Liver (tissue), 9 donors: Measurements from ENCODE around the gene TEDC1. TPM values are rescaled to one million over a fixed set of nuclear protein-coding genes. Genes with fewer than 3 reads are reported as not detected.

Experiments
- DNase-seq: peaks from one replicate; pipeline ENCODE4 v3.0.0-alpha.2; 2017; ENCODE audit warnings: low spot score
- H3K27ac ChIP-seq, 2 donors: one replicate each; pipeline ENCODE4 v1.7.0; 2013; ENCODE audit warnings: inconsistent platforms in 2 of 2, low read length in 2 of 2, control low read depth in 1 of 2, low read depth in 1 of 2, mild to moderate bottlenecking in 1 of 2
- H3K27me3 ChIP-seq, 4 donors: one replicate each; pipeline versions ENCODE4 v1.6.1 to v1.7.0; 2013; ENCODE audit warnings: low read length in 3 of 4, inconsistent platforms in 1 of 4, mild to moderate bottlenecking in 1 of 4, moderate library complexity in 1 of 4; ENCODE audit not compliant: control insufficient read depth in 4 of 4, insufficient read depth in 4 of 4
- H3K36me3 ChIP-seq, 4 donors: one replicate each; pipeline versions ENCODE4 v1.6.1 to v1.7.0; 2013; ENCODE audit warnings: low read length in 3 of 4, mild to moderate bottlenecking in 3 of 4, low read depth in 1 of 4, moderate library complexity in 1 of 4; ENCODE audit not compliant: control insufficient read depth in 4 of 4, insufficient read depth in 3 of 4
- H3K4me1 ChIP-seq, 4 donors: one replicate each; pipeline versions ENCODE4 v1.6.1 to v1.7.0; 2013; ENCODE audit warnings: low read length in 3 of 4, mild to moderate bottlenecking in 3 of 4, moderate library complexity in 1 of 4; ENCODE audit not compliant: control insufficient read depth in 4 of 4, insufficient read depth in 4 of 4
- H3K4me3 ChIP-seq, 3 donors: one replicate each; pipeline versions ENCODE4 v1.6.1 to v1.7.0; 2013; ENCODE audit warnings: low read length in 3 of 3, control low read depth in 1 of 3, low read depth in 1 of 3, mild to moderate bottlenecking in 1 of 3
- H3K9ac ChIP-seq, 2 donors: one replicate each; pipeline ENCODE4 v1.7.0; 2013; ENCODE audit warnings: low read length in 2 of 2, mild to moderate bottlenecking in 2 of 2, moderate library complexity in 2 of 2, control low read depth in 1 of 2, low read depth in 1 of 2
- H3K9me3 ChIP-seq, 4 donors: one replicate each; pipeline versions ENCODE4 v1.6.1 to v1.7.0; 2013; ENCODE audit warnings: low read length in 3 of 4; ENCODE audit not compliant: control insufficient read depth in 4 of 4
- ATF3 ChIP-seq: IDR thresholded peaks from 2 replicates; pipeline ENCODE4 v1.6.1; 2016; ENCODE audit warnings: antibody characterized with exemption
- CTCF ChIP-seq: fragments of 150-350 bp; IDR thresholded peaks from 2 replicates; pipeline ENCODE4 v1.5.1; 2017; ENCODE audit warnings: improper control_type of control experiment, low read depth, low read length; ENCODE audit not compliant: missing input control
- EGR1 ChIP-seq, 2 donors: IDR thresholded peaks; 2 replicates each; pipeline ENCODE4 v1.6.1; 2016 to 2018; ENCODE audit warnings: antibody characterized with exemption in 2 of 2, low read depth in 2 of 2
- FOXA1 ChIP-seq: IDR thresholded peaks from 2 replicates; pipeline ENCODE4 v1.6.1; 2016; ENCODE audit warnings: antibody characterized with exemption
- FOXA2 ChIP-seq: IDR thresholded peaks from 2 replicates; pipeline ENCODE4 v1.6.1; 2016; ENCODE audit warnings: antibody characterized with exemption
- GABPA ChIP-seq, 2 donors: IDR thresholded peaks in 1 of 2; conservative IDR thresholded peaks in 1 of 2; 2 replicates each; pipeline ENCODE4 v1.6.1; 2016; ENCODE audit warnings: antibody characterized with exemption in 2 of 2, mild to moderate bottlenecking in 1 of 2, moderate library complexity in 1 of 2
- HNF4A ChIP-seq, 2 donors: conservative IDR thresholded peaks; 2 replicates each; pipeline ENCODE4 v1.6.1; 2016; ENCODE audit warnings: antibody characterized with exemption in 2 of 2, mild to moderate bottlenecking in 2 of 2
- HNF4G ChIP-seq: IDR thresholded peaks from 2 replicates; pipeline ENCODE4 v1.6.1; 2016; ENCODE audit warnings: antibody characterized with exemption
- JUND ChIP-seq, 2 donors: IDR thresholded peaks; 2 replicates each; pipeline ENCODE4 v1.6.1; 2016; ENCODE audit warnings: antibody characterized with exemption in 2 of 2
- MAX ChIP-seq: IDR thresholded peaks from 2 replicates; pipeline ENCODE4 v1.6.1; 2016; ENCODE audit warnings: antibody characterized with exemption
- NR2F2 ChIP-seq: IDR thresholded peaks from 2 replicates; pipeline ENCODE4 v1.6.1; 2016; ENCODE audit warnings: antibody characterized with exemption
- RAD21 ChIP-seq, 2 donors: IDR thresholded peaks; 2 replicates each; pipeline ENCODE4 v1.6.1; 2016; ENCODE audit warnings: antibody characterized with exemption in 2 of 2, mild to moderate bottlenecking in 2 of 2
- REST ChIP-seq: IDR thresholded peaks from 2 replicates; pipeline ENCODE4 v1.6.1; 2016; ENCODE audit warnings: antibody characterized with exemption, mild to moderate bottlenecking
- RXRA ChIP-seq, 2 donors: IDR thresholded peaks; 2 replicates each; pipeline ENCODE4 v1.6.1; 2017 to 2018; ENCODE audit warnings: antibody characterized with exemption in 2 of 2, mild to moderate bottlenecking in 1 of 2
- SP1 ChIP-seq: IDR thresholded peaks from 2 replicates; pipeline ENCODE4 v1.6.1; 2018; ENCODE audit warnings: antibody characterized with exemption, mild to moderate bottlenecking
- TAF1 ChIP-seq: conservative IDR thresholded peaks from 2 replicates; pipeline ENCODE4 v1.6.1; 2016; ENCODE audit warnings: antibody characterized with exemption, mild to moderate bottlenecking
- YY1 ChIP-seq: IDR thresholded peaks from 2 replicates; pipeline ENCODE4 v1.6.1; 2016; ENCODE audit warnings: antibody characterized with exemption, mild to moderate bottlenecking
- WGBS: extraction: QIAGEN DNeasy Blood & Tissue Kit; methylation state at CpG from one replicate; pipeline ENCODE4 v1.1.7; 2013; 5-methylcytosine and 5-hydroxymethylcytosine counted together
- polyA plus RNA-seq, 2 donors: library from polyadenylated mRNA; stranded (reverse) in 1 of 2; unstranded in 1 of 2; fragments of 200-250 nt in 1 of 2; fragments of >200 nt in 1 of 2; fragmentation: Nextera tagmentation in 1 of 2; extraction: Ambion mirVana in 1 of 2; gene quantifications; one replicate each; pipeline versions ENCODE4 v1.2.1 to v1.2.3, GENCODE V29; 2013 to 2015
- total RNA-seq, 2 donors: library from RNA; depleted of rRNA; stranded (reverse); fragments of >200 nt; gene quantifications; one replicate each; pipeline ENCODE4 v1.2.3, GENCODE V29; 2014
- donor health status: healthy.
- donor health status: healthy.
- donor health status: healthy.
- donor health status: healthy.
- donor health status: healthy.

Gene TEDC1
- total and polyA plus RNA-seq, 4 donors: 0.97 to 7.5 (median 3.2) TPM

GRCh38 chr14:105445290-105445689, 45.8 kb upstream of the TEDC1 start (continued):
- TF ChIP-seq REST (no peak), YY1 (no peak), FOXA2 (no peak), ATF3 (no peak), FOXA1 (no peak), EGR1 (IDR thresholded peaks at IDR 0.05; ENCODE audit: low read depth in 2 of 2) (no peak), RXRA (IDR thresholded peaks at IDR 0.05) (no peak)

- Histone ChIP-seq H3K27me3 (no peaks in the 10 kb centered on the region), H3K36me3 (peaks cover 0 to 9% (median 2%) of the 10 kb centered on the region in 4 donors), H3K9me3 (no peaks in the 10 kb centered on the region), H3K9ac (no peak overlapping the region), H3K4me3 (no peak overlapping the region), H3K4me1 (no peaks in the 10 kb centered on the region), H3K27ac (no peak overlapping the region)
- 92% methylated on average over 26 of the region's 26 CpGs for WGBS
- TF ChIP-seq RAD21 (IDR thresholded peaks at IDR 0.05) (no peak), MAX (no peak), TAF1 (no peak), RXRA (IDR thresholded peaks at IDR 0.05) (no peak), ATF3 (no peak), HNF4G (no peak), JUND (IDR thresholded peaks at IDR 0.05) (no peak), HNF4A (conservative IDR thresholded peaks at IDR 0.05) (no peak), GABPA (IDR thresholded peaks at IDR 0.05 in 1 of 2, conservative IDR thresholded peaks at IDR 0.05 in 1 of 2) (no peak), FOXA2 (no peak), NR2F2 (no peak), YY1 (no peak), CTCF (no peak), EGR1 (IDR thresholded peaks at IDR 0.05; ENCODE audit: low read depth in 2 of 2) (no peak), SP1 (no peak), FOXA1 (no peak), REST (no peak)
- no peak for DNase-seq
Measured at GRCh38 chr14:105445901-105446845, 44.9 kb upstream of the TEDC1 start.
